Activated CD4-positive, alpha-beta T cell treated with anti-CD3 and anti-CD28 coated beads, Interleukin-2, amount 50 U/mL, for 1 hour (primary cell): ENCODE data around the gene HIPK1.

Experiments
- DNase-seq: peaks from one replicate; pipeline ENCODE4 v3.0.0-alpha.2; 2020

HIPK1 gene

GRCh38 chr1:113928941-113929749, at the start of gene HIPK1:
Gene HIPK1, plus strand, starts transcription at chr1:113929324.
- DNase-seq = peak; percentile 92

GRCh38 chr1:113879739-113880038, 49.4 kb upstream of the HIPK1 start:
- DNase-seq = no peak

- DNase-seq = no peak
Observed at GRCh38 chr1:113881661-113882060, 47.5 kb upstream of the HIPK1 start.

GRCh38 chr1:113886417-113887401, 42.4 kb upstream of the HIPK1 start:
- DNase-seq = no peak

GRCh38 chr1:113887402-113888175, 41.5 kb upstream of the HIPK1 start, which contains the start of gene BCL2L15:
Gene BCL2L15, minus strand, starts transcription at chr1:113887581. Its CDS starts 206 bp downstream, at chr1:113887375.
- no peak for DNase-seq

GRCh38 chr1:113890816-113891215, 38.3 kb upstream of the HIPK1 start:
- no peak for DNase-seq

- no peak for DNase-seq
Observed at GRCh38 chr1:113891631-113892220, 37.4 kb upstream of the HIPK1 start.

- DNase-seq = no peak
Observed at GRCh38 chr1:113893267-113893666, 35.9 kb upstream of the HIPK1 start.

- no peak for DNase-seq
Observed at GRCh38 chr1:113895098-113895497, 34.0 kb upstream of the HIPK1 start.

- no peak for DNase-seq
Observed at GRCh38 chr1:113895961-113896360, 33.2 kb upstream of the HIPK1 start.

- DNase-seq = no peak
Observed at GRCh38 chr1:113898241-113898814, 30.8 kb upstream of the HIPK1 start.

GRCh38 chr1:113899111-113899510, 30.0 kb upstream of the HIPK1 start:
- no peak for DNase-seq

GRCh38 chr1:113901191-113901590, 27.9 kb upstream of the HIPK1 start:
- DNase-seq = no peak

GRCh38 chr1:113903501-113904292, 25.4 kb upstream of the HIPK1 start:
- DNase-seq = no peak

- DNase-seq = no peak
Observed at GRCh38 chr1:113904293-113904673, 24.8 kb upstream of the HIPK1 start.

- peak; percentile 93 for DNase-seq
Observed at GRCh38 chr1:113904674-113905434, 24.3 kb upstream of the HIPK1 start, which contains the start of the genes AP4B1 and DCLRE1B. Gene AP4B1, minus strand, starts transcription at chr1:113904799. Its CDS starts 82 bp downstream, at chr1:113904717. Gene DCLRE1B, plus strand, starts transcription at chr1:113905326. Its CDS starts 261 bp downstream, at chr1:113905587.

- DNase-seq = no peak
Observed at GRCh38 chr1:113905435-113905861, 23.7 kb upstream of the HIPK1 start.

- DNase-seq = no peak
Observed at GRCh38 chr1:113912594-113913311, 16.4 kb upstream of the HIPK1 start.

GRCh38 chr1:113913312-113913668, 15.8 kb upstream of the HIPK1 start:
- DNase-seq = no peak
